ENCODE results near the gene SLC6A1. TPM values are rescaled to one million over a fixed set of nuclear protein-coding genes. Genes with fewer than 3 reads are reported as not detected.
A peak's percentile ranks its signal among the peaks of the same experiment; 100 is the strongest.

SLC6A1 gene
- total RNA-seq, 1 donor from 2014 or later = not detected

- no peak for DNase-seq (ENCODE audit: low read depth)
These were observed 588 bp downstream of the SLC6A1 start for GRCh38 chr3:10992943-10993728.

- peak; percentile 15 for DNase-seq (ENCODE audit: low read depth)
These were observed 1.1 kb downstream of the SLC6A1 start for GRCh38 chr3:10993729-10994065.

GRCh38 chr3:10994306-10994705 is 1.8 kb downstream of the SLC6A1 start:
- no peak for DNase-seq (ENCODE audit: low read depth)

- DNase-seq (ENCODE audit: low read depth) = no peak
These were observed 3.3 kb downstream of the SLC6A1 start for GRCh38 chr3:10995871-10996270.

GRCh38 chr3:10996345-10997013 is 3.9 kb downstream of the SLC6A1 start:
- no peak for DNase-seq (ENCODE audit: low read depth)

GRCh38 chr3:10997196-10997595 is 4.6 kb downstream of the SLC6A1 start:
- DNase-seq (ENCODE audit: low read depth) = no peak

- no peak for DNase-seq (ENCODE audit: low read depth)
These were observed 6.0 kb downstream of the SLC6A1 start for GRCh38 chr3:10998542-10998941.

GRCh38 chr3:10999221-11000107 is 6.9 kb downstream of the SLC6A1 start:
- DNase-seq (ENCODE audit: low read depth) = no peak

- DNase-seq (ENCODE audit: low read depth) = no peak
These were observed 8.0 kb downstream of the SLC6A1 start for GRCh38 chr3:11000528-11000927.

- no peak for DNase-seq (ENCODE audit: low read depth)
These were observed 8.6 kb downstream of the SLC6A1 start for GRCh38 chr3:11001020-11001657.

- DNase-seq (ENCODE audit: low read depth) = no peak
These were observed 9.1 kb downstream of the SLC6A1 start for GRCh38 chr3:11001658-11002021.

- no peak for DNase-seq (ENCODE audit: low read depth)
These were observed 9.8 kb downstream of the SLC6A1 start for GRCh38 chr3:11002371-11002807.

- no peak for DNase-seq (ENCODE audit: low read depth)
These were observed 12.0 kb downstream of the SLC6A1 start for GRCh38 chr3:11004563-11004962.

GRCh38 chr3:11005686-11006256 is 13.2 kb downstream of the SLC6A1 start:
- DNase-seq (ENCODE audit: low read depth) = no peak

GRCh38 chr3:11006986-11007933 is 14.7 kb downstream of the SLC6A1 start:
- DNase-seq (ENCODE audit: low read depth) = no peak

- no peak for DNase-seq (ENCODE audit: low read depth)
These were observed 17.4 kb downstream of the SLC6A1 start for GRCh38 chr3:11009898-11010297.

GRCh38 chr3:11010426-11011165 is 18.0 kb downstream of the SLC6A1 start:
- DNase-seq (ENCODE audit: low read depth) = peak; percentile 18

- DNase-seq (ENCODE audit: low read depth) = no peak
These were observed 21.7 kb downstream of the SLC6A1 start for GRCh38 chr3:11014253-11014652.

GRCh38 chr3:11014752-11015151 is 22.2 kb downstream of the SLC6A1 start:
- no peak for DNase-seq (ENCODE audit: low read depth)
